OCI-LY7 (cell line): ENCODE data around the gene ANKRD11. TPM values are rescaled to one million over a fixed set of nuclear protein-coding genes. Genes with fewer than 3 reads are reported as not detected.

ENCODE experiments used
- BruUV-seq: library from RNA; stranded (reverse); fragments of 400-500 nt; replicated peaks from 2 replicates; lab custom pipeline; 2021; lab: Mats Ljungman, UMichigan
- CTCF ChIA-PET: fragments of 300-600 bp; sonication (Branson Sonifier 250); formaldehyde crosslinking; loops from one replicate; lab custom pipeline; 2022; ENCODE audit warnings: antibody characterized with exemption; ENCODE audit not compliant: unreplicated experiment; lab: Charles Lee
- POLR2A ChIA-PET: fragments of 300-600 bp; sonication (Branson Sonifier 250); formaldehyde crosslinking; loops from one replicate; lab custom pipeline; 2022; ENCODE audit warnings: antibody characterized with exemption; lab: Charles Lee
- DNase-seq: peaks from one replicate; pipeline ENCODE4 v3.0.0-alpha.2; 2015; ENCODE audit warnings: low spot score
- H2AFZ ChIP-seq: fragments of 200-600 bp; sonication (generic), shearing (Covaris generic); 2 replicates; pipeline ENCODE4 v1.6.1; 2014; ENCODE audit warnings: mild to moderate bottlenecking, antibody characterized with exemption, low read length, moderate library complexity
- H3K27ac ChIP-seq: fragments of 200-600 bp; sonication (generic); 2 replicates; pipeline ENCODE4 v1.5.1; 2014; ENCODE audit warnings: mixed run types, low read depth, mild to moderate bottlenecking, moderate library complexity, low read length, inconsistent platforms; ENCODE audit not compliant: poor library complexity, severe bottlenecking
- H3K36me3 ChIP-seq: fragments of 200-600 bp; sonication (generic); 2 replicates; pipeline ENCODE4 v1.6.1; 2014; ENCODE audit warnings: mild to moderate bottlenecking, antibody characterized with exemption, low read length, moderate library complexity, mixed read lengths; ENCODE audit not compliant: insufficient read depth
- H3K4me1 ChIP-seq: fragments of 200-600 bp; sonication (generic); 2 replicates; pipeline ENCODE4 v1.5.1; 2014; ENCODE audit warnings: mild to moderate bottlenecking, low read length; ENCODE audit not compliant: insufficient read depth, poor library complexity, severe bottlenecking
- H3K4me2 ChIP-seq: fragments of 200-600 bp; sonication (generic); 2 replicates; pipeline ENCODE4 v1.6.1; 2014; ENCODE audit warnings: mild to moderate bottlenecking, low read length
- H3K4me3 ChIP-seq: fragments of 200-600 bp; sonication (generic); 2 replicates; pipeline ENCODE4 v1.5.1; 2014; ENCODE audit warnings: mild to moderate bottlenecking, low read depth, low read length; ENCODE audit not compliant: poor library complexity, severe bottlenecking
- H3K79me2 ChIP-seq: fragments of 200-600 bp; sonication (generic); 2 replicates; pipeline ENCODE4 v1.6.1; 2016; ENCODE audit warnings: low read depth, mild to moderate bottlenecking, low read length, moderate library complexity, mixed read lengths; ENCODE audit not compliant: insufficient read depth
- H3K9me2 ChIP-seq: fragments of 200-600 bp; sonication (generic); 2 replicates; pipeline ENCODE4 v1.6.1; 2016; ENCODE audit warnings: mild to moderate bottlenecking, low read length, mixed read lengths; ENCODE audit not compliant: insufficient read depth
- H3K9me3 ChIP-seq: fragments of 200-600 bp; sonication (generic); 2 replicates; pipeline ENCODE4 v1.6.1; 2014; ENCODE audit warnings: mild to moderate bottlenecking, mixed run types, low read length, mixed read lengths
- H4K20me1 ChIP-seq: fragments of 200-600 bp; sonication (generic); 2 replicates; pipeline ENCODE4 v1.6.1; 2014; ENCODE audit warnings: mild to moderate bottlenecking, antibody characterized with exemption, low read length, moderate library complexity, mixed read lengths; ENCODE audit not compliant: insufficient read depth
- CTCF ChIP-seq: fragments of 200-600 bp; sonication (generic); conservative IDR thresholded peaks from 2 replicates; pipeline ENCODE4 v1.5.1; 2014; ENCODE audit warnings: mild to moderate bottlenecking, antibody characterized with exemption, low read length, moderate library complexity, mixed read lengths
- EZH2phosphoT487 ChIP-seq: fragments of 200-600 bp; sonication (generic); IDR thresholded peaks from 2 replicates; pipeline ENCODE4 v1.6.1; 2018; ENCODE audit warnings: low read depth, borderline replicate concordance, mild to moderate bottlenecking, mixed run types, antibody characterized with exemption, low read length, moderate library complexity, mixed read lengths
- intact Hi-C: fragments of 100-400 bp; cut with micrococcal nuclease; formaldehyde crosslinking; loops from one replicate; pipeline ENCODE4 v1.10.0; 2022; ENCODE audit not compliant: unreplicated experiment
- total RNA-seq, 2 experiments: library from RNA; depleted of rRNA in 1 of 2; stranded (reverse); fragments of >200 nt in 1 of 2; shearing (Covaris generic) in 1 of 2; gene quantifications; 2 replicates each; pipeline ENCODE4 v1.2.3, GENCODE V29; 2014 to 2022

The ANKRD11 gene
- total RNA-seq, 2 experiments from 2014 or later, result 89.1 to 251 TPM

DNA sequence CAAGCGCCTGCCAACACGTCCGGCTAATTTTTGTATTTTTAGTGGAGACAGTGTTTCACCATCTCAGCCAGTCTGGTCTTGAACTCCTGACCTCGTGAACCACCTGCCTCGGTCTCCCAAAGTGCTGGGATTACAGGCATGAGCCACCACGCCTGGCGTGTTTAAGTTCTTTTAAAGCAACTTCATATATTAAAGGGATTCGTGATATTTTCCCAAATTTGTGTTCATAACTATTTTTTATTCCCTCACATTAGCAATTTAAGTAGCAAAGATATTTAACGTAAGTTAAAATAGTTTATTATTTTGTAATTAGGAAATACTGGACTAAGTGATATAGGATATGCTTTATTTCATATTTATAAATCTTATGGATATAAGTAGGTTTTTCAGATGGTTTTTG is 22.1 kb upstream of the ANKRD11 start:
- intact Hi-C loops, result no loop called here
- ChIA-PET POLR2A (no interaction called here), CTCF (no interaction called here)
- DNase-seq, result no peak
- Histone ChIP-seq H3K9me2 (no peaks in the 10 kb centered on the region), H4K20me1 (no peaks in the 10 kb centered on the region), H3K4me1 (peaks cover 7% of the 10 kb centered on the region), H3K36me3 (peaks cover 56% of the 10 kb centered on the region), H3K9me3 (no peaks in the 10 kb centered on the region), H3K4me2 (no peak overlapping the region), H2AFZ (no peak overlapping the region), H3K27ac (no peak overlapping the region), H3K79me2 (peaks cover 21% of the 10 kb centered on the region; the same call in 1 of the 2 replicates), H3K4me3 (no peak overlapping the region)
- TF ChIP-seq EZH2phosphoT487 (no peak), CTCF (no peak)
- no TSS peak for BruUV-seq

DNA sequence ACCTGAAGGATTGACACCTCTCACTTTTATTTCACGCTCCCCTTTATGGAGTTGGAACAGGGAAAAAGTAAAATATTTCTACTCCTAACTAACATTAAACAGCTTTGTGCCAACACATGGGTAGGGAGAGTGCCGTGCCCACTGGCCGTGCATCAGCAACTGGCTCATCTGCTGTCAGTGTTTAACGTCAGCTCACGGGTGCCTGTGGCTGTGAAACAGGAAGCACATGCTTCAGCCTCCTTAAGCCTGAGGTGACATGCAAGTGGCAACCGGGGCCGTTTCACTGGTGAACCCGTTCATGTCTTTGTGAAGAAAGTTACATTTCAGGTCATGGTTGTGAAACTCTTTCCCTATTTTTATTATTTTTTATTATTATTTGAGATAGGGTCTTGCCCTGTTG is 21.0 kb upstream of the ANKRD11 start:
- H3K27ac ChIP-seq, result no peak overlapping the region
- H3K9me2 ChIP-seq, result no peaks in the 10 kb centered on the region
- peaks cover 16% of the 10 kb centered on the region for H3K4me1 ChIP-seq
- intact Hi-C loops, result no loop called here
- ChIA-PET CTCF (no interaction called here), POLR2A (no interaction called here)
- no TSS peak for BruUV-seq
- DNase-seq, result no peak
- H3K4me2 ChIP-seq, result no peak overlapping the region
- H3K79me2 ChIP-seq, result peaks cover 27% of the 10 kb centered on the region; the same call in 1 of the 2 replicates
- no peak for TF ChIP-seq CTCF
- no peak for TF ChIP-seq EZH2phosphoT487
- no peaks in the 10 kb centered on the region for H3K9me3 ChIP-seq
- no peak overlapping the region for H3K4me3 ChIP-seq
- H4K20me1 ChIP-seq, result no peaks in the 10 kb centered on the region
- no peak overlapping the region for H2AFZ ChIP-seq
- H3K36me3 ChIP-seq, result peaks cover 46% of the 10 kb centered on the region

DNA sequence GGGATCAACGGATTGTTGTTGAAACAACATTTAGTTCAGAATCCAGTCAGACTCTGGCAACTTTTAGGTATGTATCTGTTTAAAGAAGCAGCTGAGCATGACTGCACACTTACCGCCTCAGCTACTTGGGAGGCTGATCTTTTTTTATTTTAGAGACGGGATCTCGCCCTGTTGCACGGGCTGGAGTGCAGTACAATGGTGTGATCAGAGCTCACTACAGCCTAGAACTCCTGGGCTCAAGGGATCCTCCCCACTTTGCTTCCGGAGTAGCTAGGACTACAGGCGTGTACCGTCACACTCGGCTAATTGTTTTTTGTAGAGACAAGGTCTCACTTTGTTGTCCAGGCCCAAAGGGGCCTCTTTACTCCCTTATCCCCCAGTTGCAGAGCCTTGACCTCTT is 20.2 kb upstream of the ANKRD11 start:
- Histone ChIP-seq H2AFZ (no peak overlapping the region), H3K4me3 (no peak overlapping the region), H4K20me1 (no peaks in the 10 kb centered on the region), H3K9me2 (no peaks in the 10 kb centered on the region), H3K4me2 (no peak overlapping the region), H3K27ac (no peak overlapping the region), H3K9me3 (no peaks in the 10 kb centered on the region), H3K36me3 (peaks cover 38% of the 10 kb centered on the region), H3K79me2 (peaks cover 27% of the 10 kb centered on the region; the same call in 1 of the 2 replicates), H3K4me1 (peaks cover 24% of the 10 kb centered on the region)
- no TSS peak for BruUV-seq
- no peak for DNase-seq
- intact Hi-C loops, result no loop called here
- CTCF ChIA-PET, result no interaction called here
- POLR2A ChIA-PET, result interaction anchor here (0.7 kb wide), 1 partner anchor 167 kb away, joined by 10 read pairs; no protein-coding TSS in a partner anchor
- TF ChIP-seq EZH2phosphoT487 (no peak), CTCF (no peak)
